WTC11 (cell line): Measurements from ENCODE around the gene ANO1. TPM values are rescaled to one million over a fixed set of nuclear protein-coding genes. Genes with fewer than 3 reads are reported as not detected.
A peak's percentile ranks its signal among the peaks of the same experiment; 100 is the strongest.

Experiments
- ATAC-seq: fragments of 200-7000 bp; cut with Tn5 transposase; 2 replicates; pipeline ENCODE4 v1.10.0; 2021; ENCODE audit warnings: mild to moderate bottlenecking, moderate library complexity
- CTCF ChIA-PET: fragments of 300-600 bp; sonication (Branson Sonifier 250); formaldehyde crosslinking; loops from one replicate; lab custom pipeline; 2021; ENCODE audit warnings: antibody characterized with exemption; lab: Charles Lee
- POLR2A ChIA-PET: fragments of 350-600 bp; sonication (Branson Sonifier 250); formaldehyde crosslinking; loops from one replicate; lab custom pipeline; 2021; ENCODE audit warnings: antibody characterized with exemption; lab: Charles Lee
- DNase-seq: peaks from one replicate; pipeline ENCODE4 v3.0.0; 2021; ENCODE audit warnings: low spot score
- H3K27ac Mint-ChIP-seq: 2 replicates; pipeline ENCODE4 v1.8.0; 2021; ENCODE audit warnings: mixed read lengths
- H3K27me3 Mint-ChIP-seq: 2 replicates; pipeline ENCODE4 v1.8.0; 2021; ENCODE audit warnings: low read depth, mild to moderate bottlenecking, moderate library complexity, mixed read lengths
- H3K36me3 Mint-ChIP-seq: 2 replicates; pipeline ENCODE4 v1.8.0; 2021; ENCODE audit warnings: mixed read lengths
- H3K4me1 Mint-ChIP-seq: 2 replicates; pipeline ENCODE4 v1.8.0; 2022; ENCODE audit warnings: mixed read lengths
- H3K4me3 Mint-ChIP-seq: 2 replicates; pipeline ENCODE4 v1.8.0; 2021; ENCODE audit warnings: mild to moderate bottlenecking, moderate library complexity, mixed read lengths
- H3K9me3 Mint-ChIP-seq: 2 replicates; pipeline ENCODE4 v1.8.0; 2021; ENCODE audit warnings: mixed read lengths
- FOXJ3 ChIP-seq: sonication (generic); formaldehyde crosslinking; IDR thresholded peaks from 2 replicates; pipeline ENCODE4 v1.9.0; 2021; ENCODE audit warnings: missing genetic modification reagents, mild to moderate bottlenecking, borderline replicate concordance
- FOXP4 ChIP-seq: sonication (generic); formaldehyde crosslinking; IDR thresholded peaks from 2 replicates; pipeline ENCODE4 v1.8.0; 2022; ENCODE audit warnings: mild to moderate bottlenecking, missing genetic modification reagents
- HMGXB4 ChIP-seq: sonication (generic); formaldehyde crosslinking; IDR thresholded peaks from 2 replicates; pipeline ENCODE4 v1.8.1; 2023; ENCODE audit warnings: mild to moderate bottlenecking, moderate library complexity, missing genetic modification reagents
- IRF2 ChIP-seq: sonication (generic); formaldehyde crosslinking; IDR thresholded peaks from 2 replicates; pipeline ENCODE4 v1.8.0; 2022; ENCODE audit warnings: low read depth, missing genetic modification reagents, borderline replicate concordance
- JAZF1 ChIP-seq: fragments of 250-450 bp; sonication (Bioruptor Pico); IDR thresholded peaks from 2 replicates; pipeline ENCODE4 v1.9.0; 2021; ENCODE audit warnings: moderate library complexity, mild to moderate bottlenecking, inconsistent platforms
- MAX ChIP-seq: sonication (generic); formaldehyde crosslinking; IDR thresholded peaks from 2 replicates; pipeline ENCODE4 v1.8.0; 2022; ENCODE audit warnings: mild to moderate bottlenecking, missing genetic modification reagents
- MYBL2 ChIP-seq: sonication (generic); formaldehyde crosslinking; IDR thresholded peaks from 2 replicates; pipeline ENCODE4 v1.8.1; 2023; ENCODE audit warnings: mild to moderate bottlenecking, moderate library complexity, missing genetic modification reagents
- NR2C2 ChIP-seq: sonication (generic); formaldehyde crosslinking; IDR thresholded peaks from 2 replicates; pipeline ENCODE4 v1.8.0; 2022; ENCODE audit warnings: mild to moderate bottlenecking, missing genetic modification reagents
- RELA ChIP-seq: sonication (generic); formaldehyde crosslinking; IDR thresholded peaks from 2 replicates; pipeline ENCODE4 v1.8.1; 2022; ENCODE audit warnings: missing genetic modification reagents, mild to moderate bottlenecking, borderline replicate concordance
- SOX15 ChIP-seq: fragments of 250-450 bp; sonication (Bioruptor Pico); IDR thresholded peaks from 2 replicates; pipeline ENCODE4 v1.9.0; 2021; ENCODE audit warnings: mild to moderate bottlenecking
- TEAD1 ChIP-seq: sonication (generic); formaldehyde crosslinking; IDR thresholded peaks from 2 replicates; pipeline ENCODE4 v1.8.0; 2022; ENCODE audit warnings: mild to moderate bottlenecking, missing genetic modification reagents
- ZNF121 ChIP-seq: sonication (generic); formaldehyde crosslinking; IDR thresholded peaks from 2 replicates; pipeline ENCODE4 v1.8.0; 2023; ENCODE audit warnings: missing genetic modification reagents
- total RNA-seq: library from RNA; stranded (reverse); gene quantifications from 3 replicates; pipeline ENCODE4 v1.2.3, GENCODE V29; 2021
- TF ChIP-seq, protein P1 (sequence below): fragments of 250-450 bp; sonication (Bioruptor Pico); conservative IDR thresholded peaks from 2 replicates; pipeline ENCODE4 v1.9.0; 2021; ENCODE audit warnings: mild to moderate bottlenecking
- TF ChIP-seq, protein P2 (sequence below): fragments of 250-450 bp; sonication (Bioruptor Pico); IDR thresholded peaks from 2 replicates; pipeline ENCODE4 v1.9.0; 2021; ENCODE audit warnings: moderate library complexity, mild to moderate bottlenecking, inconsistent platforms, borderline replicate concordance

Gene ANO1
- total RNA-seq, 1 experiment from 2014 or later = 4.1 TPM

- TF ChIP-seq IRF2 (CRISPR knock-in tag) (no peak), RELA (CRISPR knock-in tag) (no peak), MYBL2 (CRISPR knock-in tag) (no peak), FOXJ3 (CRISPR knock-in tag) (no peak), MAX (CRISPR knock-in tag) (no peak)
- TF ChIP-seq, protein P1, sequence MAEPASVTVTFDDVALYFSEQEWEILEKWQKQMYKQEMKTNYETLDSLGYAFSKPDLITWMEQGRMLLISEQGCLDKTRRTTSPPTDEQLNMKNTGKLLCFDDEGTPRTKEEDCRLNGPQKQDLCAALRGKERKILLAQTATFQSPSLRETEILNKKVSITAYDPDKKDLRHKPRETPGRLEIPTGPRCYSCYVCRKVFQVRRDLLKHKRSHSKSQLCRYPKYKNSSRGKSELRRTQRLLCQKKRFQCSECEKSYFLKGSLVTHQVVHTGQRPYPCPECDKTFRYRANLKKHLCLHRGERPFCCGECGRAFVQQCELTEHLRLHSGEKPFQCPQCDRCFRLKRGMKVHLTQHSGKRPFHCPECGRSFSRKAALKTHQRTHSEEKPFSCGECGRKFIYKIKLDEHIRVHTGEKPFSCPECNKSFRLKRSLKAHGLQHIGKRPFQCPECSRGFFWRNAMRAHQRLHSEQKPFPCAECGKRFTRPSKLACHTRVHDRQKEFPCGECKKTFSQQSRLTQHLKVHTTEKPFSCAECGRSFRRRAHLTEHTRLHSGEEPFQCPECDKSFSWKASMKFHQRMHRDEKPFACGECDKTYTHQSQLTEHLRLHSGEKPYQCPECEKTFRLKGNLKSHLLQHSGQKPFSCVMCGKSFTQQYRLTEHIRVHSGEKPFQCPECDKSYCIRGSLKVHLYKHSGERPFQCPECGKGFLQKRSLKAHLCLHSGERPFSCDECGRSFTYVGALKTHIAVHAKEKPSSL (CRISPR knock-in tag) = no peak
- TF ChIP-seq, protein P2, sequence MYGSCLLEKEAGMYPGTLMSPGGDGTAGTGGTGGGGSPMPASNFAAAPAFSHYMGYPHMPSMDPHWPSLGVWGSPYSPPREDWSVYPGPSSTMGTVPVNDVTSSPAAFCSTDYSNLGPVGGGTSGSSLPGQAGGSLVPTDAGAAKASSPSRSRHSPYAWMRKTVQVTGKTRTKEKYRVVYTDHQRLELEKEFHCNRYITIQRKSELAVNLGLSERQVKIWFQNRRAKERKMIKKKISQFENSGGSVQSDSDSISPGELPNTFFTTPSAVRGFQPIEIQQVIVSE (CRISPR knock-in tag) = no peak
Observed at GRCh38 chr11:70220136-70220535, 142.0 kb downstream of the ANO1 start (continued).

- ATAC-seq = no peak
- ChIA-PET CTCF (no interaction called here), POLR2A (interaction anchor here (0.6 kb wide), 2 partner anchors 112 to 288 kb away, joined by 3 to 4 read pairs; no protein-coding TSS in a partner anchor)
- Mint-ChIP-seq H3K36me3 (peaks cover 38% of the 10 kb centered on the region), H3K9me3 (peaks cover 24% of the 10 kb centered on the region), H3K27me3 (peaks cover 6% of the 10 kb centered on the region; the same call in 1 of the 2 replicates), H3K27ac (peak overlapping the region; percentile 58), H3K4me3 (no peak overlapping the region), H3K4me1 (peaks cover 24% of the 10 kb centered on the region)
- TF ChIP-seq ZNF121 (CRISPR knock-in tag) (peak; percentile 86), FOXP4 (no peak), NR2C2 (CRISPR knock-in tag) (no peak)
- no peak for DNase-seq
Observed at GRCh38 chr11:70220920-70221319, 142.8 kb downstream of the ANO1 start.

- DNase-seq (no peak), ATAC-seq (no peak)
- H3K27me3 Mint-ChIP-seq = no peaks in the 10 kb centered on the region
- POLR2A ChIA-PET = interaction anchor here (0.6 to 1.0 kb wide), 2 partner anchors 23 to 39 kb away, joined by 3 to 4 read pairs; partner anchors contain the start of gene FADD
- H3K9me3 Mint-ChIP-seq = no peaks in the 10 kb centered on the region
- CTCF ChIA-PET = interaction anchor here (0.7 to 2.1 kb wide), 6 partner anchors 8 to 310 kb away, joined by 3 to 5 read pairs (median 4); partner anchors contain the start of gene FADD
- H3K36me3 Mint-ChIP-seq = peaks cover 7% of the 10 kb centered on the region
- H3K4me1 Mint-ChIP-seq = peaks cover 23% of the 10 kb centered on the region
- no peak overlapping the region for H3K4me3 Mint-ChIP-seq
- TF ChIP-seq FOXP4 = no peak
- TF ChIP-seq SOX15 (CRISPR knock-in tag) = no peak
- no peak for TF ChIP-seq TEAD1 (CRISPR knock-in tag)
- no peak for TF ChIP-seq HMGXB4
- no peak for TF ChIP-seq JAZF1 (CRISPR knock-in tag)
- no peak overlapping the region for H3K27ac Mint-ChIP-seq
Observed at GRCh38 chr11:70225681-70226177, 147.6 kb downstream of the ANO1 start.
